ENCODE measurements around the gene CACNB4.

The CACNB4 gene

GRCh38 chr2:151853070-151853758 is 245.6 kb downstream of the CACNB4 start:
- DNase-seq (ENCODE audit: low spot score), result no peak

GRCh38 chr2:151852260-151853069 is 246.4 kb downstream of the CACNB4 start:
- no peak for DNase-seq (ENCODE audit: low spot score)

- DNase-seq (ENCODE audit: low spot score), result no peak
These were observed 247.1 kb downstream of the CACNB4 start for GRCh38 chr2:151851761-151852160.

GRCh38 chr2:151849413-151850010 is 249.3 kb downstream of the CACNB4 start:
- DNase-seq (ENCODE audit: low spot score), result no peak

GRCh38 chr2:151845884-151846283 is 253.0 kb downstream of the CACNB4 start:
- no peak for DNase-seq (ENCODE audit: low spot score)

- DNase-seq (ENCODE audit: low spot score), result no peak
These were observed 253.4 kb downstream of the CACNB4 start for GRCh38 chr2:151845481-151845880.

GRCh38 chr2:151844211-151844896 is 254.5 kb downstream of the CACNB4 start:
- DNase-seq (ENCODE audit: low spot score), result no peak

- DNase-seq (ENCODE audit: low spot score), result no peak
These were observed 255.2 kb downstream of the CACNB4 start for GRCh38 chr2:151843691-151844061.

GRCh38 chr2:151842830-151843690 is 255.8 kb downstream of the CACNB4 start:
- DNase-seq (ENCODE audit: low spot score), result no peak

GRCh38 chr2:151841047-151841424 is 257.8 kb downstream of the CACNB4 start:
- no peak for DNase-seq (ENCODE audit: low spot score)

- no peak for DNase-seq (ENCODE audit: low spot score)
These were observed 258.4 kb downstream of the CACNB4 start for GRCh38 chr2:151840216-151841046.

GRCh38 chr2:151837926-151838325 is 260.9 kb downstream of the CACNB4 start:
- DNase-seq (ENCODE audit: low spot score), result no peak

- DNase-seq (ENCODE audit: low spot score), result no peak
These were observed 264.9 kb downstream of the CACNB4 start for GRCh38 chr2:151833984-151834383.

- no peak for DNase-seq (ENCODE audit: low spot score)
These were observed 267.9 kb downstream of the CACNB4 start for GRCh38 chr2:151830961-151831360.

- DNase-seq (ENCODE audit: low spot score), result no peak
These were observed 269.9 kb downstream of the CACNB4 start for GRCh38 chr2:151828890-151829324.

GRCh38 chr2:151828143-151828889 is 270.5 kb downstream of the CACNB4 start, which contains the start of gene ARL5A:
ARL5A (minus strand) TSS chr2:151828421; CDS start chr2:151828176, 245 bp downstream.
- DNase-seq (ENCODE audit: low spot score), result peak; percentile 95

- peak; percentile 33 for DNase-seq (ENCODE audit: low spot score)
These were observed 271.2 kb downstream of the CACNB4 start for GRCh38 chr2:151827564-151828142.

- DNase-seq (ENCODE audit: low spot score), result peak; percentile 44
These were observed 272.1 kb downstream of the CACNB4 start for GRCh38 chr2:151826737-151827157.

- DNase-seq (ENCODE audit: low spot score), result no peak
These were observed 274.0 kb downstream of the CACNB4 start for GRCh38 chr2:151824886-151825285.
